ENCODE measurements around the gene IL22RA1.

The IL22RA1 gene

GRCh38 chr1:24095140-24095859, 47.6 kb downstream of the IL22RA1 start:
- no peak for DNase-seq

GRCh38 chr1:24094554-24094953, 48.4 kb downstream of the IL22RA1 start:
- DNase-seq: no peak

- DNase-seq: no peak
These were observed 49.2 kb downstream of the IL22RA1 start for GRCh38 chr1:24093732-24094131.

GRCh38 chr1:24092979-24093378, 50.0 kb downstream of the IL22RA1 start:
- no peak for DNase-seq

GRCh38 chr1:24091971-24092482, 50.9 kb downstream of the IL22RA1 start:
- DNase-seq: no peak

GRCh38 chr1:24090736-24091135, 52.2 kb downstream of the IL22RA1 start:
- no peak for DNase-seq

GRCh38 chr1:24089743-24090555, 53.0 kb downstream of the IL22RA1 start:
- DNase-seq: no peak

GRCh38 chr1:24089027-24089742, 53.8 kb downstream of the IL22RA1 start:
- DNase-seq: no peak

GRCh38 chr1:24086466-24086865, 56.5 kb downstream of the IL22RA1 start:
- DNase-seq: no peak

GRCh38 chr1:24085546-24085945, 57.4 kb downstream of the IL22RA1 start:
- no peak for DNase-seq

- DNase-seq: no peak
These were observed 57.9 kb downstream of the IL22RA1 start for GRCh38 chr1:24085007-24085406.

- no peak for DNase-seq
These were observed 58.9 kb downstream of the IL22RA1 start for GRCh38 chr1:24084050-24084449.

GRCh38 chr1:24082372-24082771, 60.6 kb downstream of the IL22RA1 start:
- DNase-seq: no peak

- DNase-seq: no peak
These were observed 61.8 kb downstream of the IL22RA1 start for GRCh38 chr1:24081190-24081589.

- no peak for DNase-seq
These were observed 62.8 kb downstream of the IL22RA1 start for GRCh38 chr1:24080131-24080530.

GRCh38 chr1:24077278-24077978, 65.5 kb downstream of the IL22RA1 start:
- DNase-seq: no peak

GRCh38 chr1:24075946-24076345, 67.0 kb downstream of the IL22RA1 start:
- no peak for DNase-seq

- no peak for DNase-seq
These were observed 67.4 kb downstream of the IL22RA1 start for GRCh38 chr1:24075590-24075854.

- no peak for DNase-seq
These were observed 67.9 kb downstream of the IL22RA1 start for GRCh38 chr1:24074817-24075589.

- DNase-seq: no peak
These were observed 68.7 kb downstream of the IL22RA1 start for GRCh38 chr1:24074196-24074595.

- no peak for DNase-seq
These were observed 71.0 kb downstream of the IL22RA1 start for GRCh38 chr1:24071941-24072340.

- DNase-seq: peak; percentile 49
These were observed 72.0 kb downstream of the IL22RA1 start for GRCh38 chr1:24070821-24071393.

Data from T-helper 9 cell (primary cell).